Measurements from ENCODE around the gene TBC1D4. TPM values are rescaled to one million over a fixed set of nuclear protein-coding genes. Genes with fewer than 3 reads are reported as not detected.

Gene TBC1D4
- total RNA-seq, 1 experiment from 2014 or later, result 19.5 TPM

DNA sequence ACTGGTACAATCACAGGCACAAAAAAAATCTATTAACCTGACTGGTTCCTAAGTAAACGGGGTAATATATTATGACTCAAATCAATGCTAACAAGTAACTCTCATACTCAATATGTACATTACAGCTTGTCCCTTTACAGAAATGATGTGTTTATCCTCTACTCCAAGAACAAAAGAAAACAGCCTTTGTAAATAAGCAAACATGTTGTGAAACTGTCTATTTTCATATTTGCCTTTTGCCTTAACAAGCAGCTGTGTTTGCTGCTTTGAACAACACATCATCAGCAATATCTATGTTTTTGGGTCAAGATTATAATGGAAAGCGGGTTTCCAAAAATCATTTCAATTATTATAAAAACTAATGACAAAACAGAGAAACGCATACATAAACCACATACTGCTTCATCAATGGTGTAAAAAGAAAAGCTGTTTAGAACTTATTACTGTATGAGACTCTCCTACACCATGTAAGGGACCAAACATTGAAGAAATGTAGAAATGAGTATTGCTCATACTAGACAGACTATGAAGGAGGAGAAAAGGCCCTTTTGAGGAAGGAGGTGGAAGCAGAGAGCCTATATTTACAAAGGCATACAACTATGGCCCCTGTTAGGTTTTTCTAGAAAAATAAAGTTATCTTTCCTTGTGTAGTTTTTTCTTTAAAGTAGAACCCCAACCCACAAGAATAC, 14.8 kb downstream of the TBC1D4 start:
- intact Hi-C loops (cut with micrococcal nuclease; ENCODE audit: unreplicated experiment), result no loop called here
- H3K4me3 ChIP-seq, result no peak overlapping the region
- DNase-seq, result no peak
- H3K79me2 ChIP-seq (ENCODE audit: low read depth), result peaks cover 25% of the 10 kb centered on the region
- no peaks in the 10 kb centered on the region for H3K36me3 ChIP-seq (ENCODE audit: low read depth)
- ChIA-PET CTCF (interaction anchor here (1.0 kb wide), 1 partner anchor 15 kb away, joined by 3 read pairs; the partner anchor contains the start of gene TBC1D4), POLR2A (ENCODE audit: unreplicated experiment) (no interaction called here)
- H2AFZ ChIP-seq, result no peak overlapping the region
- no peak overlapping the region for H3K4me2 ChIP-seq
- H3K4me1 ChIP-seq (replicated peaks; ENCODE audit: insufficient read depth), result no peaks in the 10 kb centered on the region
- TF ChIP-seq, protein P1, sequence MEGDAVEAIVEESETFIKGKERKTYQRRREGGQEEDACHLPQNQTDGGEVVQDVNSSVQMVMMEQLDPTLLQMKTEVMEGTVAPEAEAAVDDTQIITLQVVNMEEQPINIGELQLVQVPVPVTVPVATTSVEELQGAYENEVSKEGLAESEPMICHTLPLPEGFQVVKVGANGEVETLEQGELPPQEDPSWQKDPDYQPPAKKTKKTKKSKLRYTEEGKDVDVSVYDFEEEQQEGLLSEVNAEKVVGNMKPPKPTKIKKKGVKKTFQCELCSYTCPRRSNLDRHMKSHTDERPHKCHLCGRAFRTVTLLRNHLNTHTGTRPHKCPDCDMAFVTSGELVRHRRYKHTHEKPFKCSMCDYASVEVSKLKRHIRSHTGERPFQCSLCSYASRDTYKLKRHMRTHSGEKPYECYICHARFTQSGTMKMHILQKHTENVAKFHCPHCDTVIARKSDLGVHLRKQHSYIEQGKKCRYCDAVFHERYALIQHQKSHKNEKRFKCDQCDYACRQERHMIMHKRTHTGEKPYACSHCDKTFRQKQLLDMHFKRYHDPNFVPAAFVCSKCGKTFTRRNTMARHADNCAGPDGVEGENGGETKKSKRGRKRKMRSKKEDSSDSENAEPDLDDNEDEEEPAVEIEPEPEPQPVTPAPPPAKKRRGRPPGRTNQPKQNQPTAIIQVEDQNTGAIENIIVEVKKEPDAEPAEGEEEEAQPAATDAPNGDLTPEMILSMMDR (conservative IDR thresholded peaks at IDR 0.05), result no peak
- no peak for TF ChIP-seq EZH2 (IDR thresholded peaks at IDR 0.05; ENCODE audit: low read depth)
- no peaks in the 10 kb centered on the region for H4K20me1 ChIP-seq (ENCODE audit: insufficient read depth)
- H3F3A ChIP-seq (ENCODE audit: insufficient read depth, low read depth), result no peaks in the 10 kb centered on the region
- H3K27me3 ChIP-seq (ENCODE audit: insufficient read depth, low read depth), result no peaks in the 10 kb centered on the region
- H3K9me3 ChIP-seq (ENCODE audit: insufficient read depth, low read depth), result 0 out of 2 replicates have a peak, but pooled peaks cover 6% of the 10 kb centered on the region
- H3K9me2 ChIP-seq (ENCODE audit: insufficient read depth), result no peaks in the 10 kb centered on the region
- H3K27ac ChIP-seq, result no peak overlapping the region
- BruUV-seq (replicated peaks), result no TSS peak

DNA sequence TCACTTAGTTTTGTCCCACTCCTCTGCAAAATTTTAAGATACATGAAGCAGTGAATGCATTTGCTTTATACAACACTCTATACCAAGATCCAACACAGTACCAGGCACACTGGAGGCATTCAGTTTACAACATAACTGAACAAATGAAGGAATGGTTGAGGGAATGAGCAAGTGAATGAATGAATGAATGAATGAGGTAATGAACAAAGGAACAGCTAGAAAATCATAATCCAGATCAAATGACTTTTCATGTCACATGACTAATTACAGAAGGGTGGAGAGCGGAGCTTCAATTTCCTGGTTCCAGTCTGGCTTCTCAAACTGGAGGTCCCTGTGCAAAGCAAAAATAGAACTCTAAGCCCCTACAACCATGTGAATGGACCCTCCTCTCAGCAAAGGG, 16.7 kb downstream of the TBC1D4 start:
- Histone ChIP-seq H3K36me3 (ENCODE audit: low read depth) (no peaks in the 10 kb centered on the region), H4K20me1 (ENCODE audit: insufficient read depth) (no peaks in the 10 kb centered on the region), H3K4me1 (replicated peaks; ENCODE audit: insufficient read depth) (no peaks in the 10 kb centered on the region), H3K9me2 (ENCODE audit: insufficient read depth) (no peaks in the 10 kb centered on the region), H3K4me3 (no peak overlapping the region), H3K27ac (no peak overlapping the region), H2AFZ (no peak overlapping the region), H3K9me3 (ENCODE audit: insufficient read depth, low read depth) (0 out of 2 replicates have a peak, but pooled peaks cover 6% of the 10 kb centered on the region), H3K27me3 (ENCODE audit: insufficient read depth, low read depth) (no peaks in the 10 kb centered on the region), H3K4me2 (no peak overlapping the region), H3F3A (ENCODE audit: insufficient read depth, low read depth) (no peaks in the 10 kb centered on the region), H3K79me2 (ENCODE audit: low read depth) (peaks cover 29% of the 10 kb centered on the region)
- TF ChIP-seq, protein P1 (conservative IDR thresholded peaks at IDR 0.05), result no peak
- no peak for TF ChIP-seq EZH2 (IDR thresholded peaks at IDR 0.05; ENCODE audit: low read depth)
- no peak for DNase-seq
- BruUV-seq (replicated peaks), result no TSS peak
- ChIA-PET POLR2A (ENCODE audit: unreplicated experiment) (no interaction called here), CTCF (no interaction called here)
- intact Hi-C loops (cut with micrococcal nuclease; ENCODE audit: unreplicated experiment), result no loop called here

DNA sequence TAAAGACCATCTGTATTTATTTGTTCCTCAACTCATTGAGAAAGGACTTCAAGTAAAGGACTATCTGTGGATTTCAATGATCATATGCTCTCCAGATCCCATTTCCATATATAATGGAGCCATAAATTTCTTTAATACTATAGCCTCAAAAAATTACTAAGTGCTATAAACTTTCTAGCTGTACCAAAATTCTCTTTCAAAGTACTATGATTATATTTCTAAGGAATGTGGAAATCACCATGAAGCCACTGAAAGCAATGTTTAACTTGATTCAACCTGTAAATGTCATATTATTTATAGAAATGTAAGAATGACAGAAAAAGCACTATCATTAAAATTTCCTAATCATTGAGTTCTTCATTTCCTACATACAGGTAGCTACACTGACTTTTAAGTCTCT, 20.7 kb downstream of the TBC1D4 start:
- no peak for DNase-seq
- H3K36me3 ChIP-seq (ENCODE audit: low read depth), result no peaks in the 10 kb centered on the region
- ChIA-PET CTCF (no interaction called here), POLR2A (ENCODE audit: unreplicated experiment) (no interaction called here)
- no peak overlapping the region for H2AFZ ChIP-seq
- intact Hi-C loops (cut with micrococcal nuclease; ENCODE audit: unreplicated experiment), result no loop called here
- H3F3A ChIP-seq (ENCODE audit: insufficient read depth, low read depth), result no peaks in the 10 kb centered on the region
- no peaks in the 10 kb centered on the region for H4K20me1 ChIP-seq (ENCODE audit: insufficient read depth)
- H3K9me2 ChIP-seq (ENCODE audit: insufficient read depth), result no peaks in the 10 kb centered on the region
- H3K4me1 ChIP-seq (replicated peaks; ENCODE audit: insufficient read depth), result no peaks in the 10 kb centered on the region; the same call in 1 of the 2 replicates
- no peaks in the 10 kb centered on the region for H3K27me3 ChIP-seq (ENCODE audit: insufficient read depth, low read depth)
- H3K4me3 ChIP-seq, result no peak overlapping the region
- no peak overlapping the region for H3K27ac ChIP-seq
- TF ChIP-seq EZH2 (IDR thresholded peaks at IDR 0.05; ENCODE audit: low read depth), result no peak
- TF ChIP-seq, protein P1 (conservative IDR thresholded peaks at IDR 0.05), result no peak
- peaks cover 18% of the 10 kb centered on the region; the same call in 1 of the 2 replicates for H3K79me2 ChIP-seq (ENCODE audit: low read depth)
- H3K4me2 ChIP-seq, result no peak overlapping the region
- BruUV-seq (replicated peaks), result no TSS peak
- H3K9me3 ChIP-seq (ENCODE audit: insufficient read depth, low read depth), result 0 out of 2 replicates have a peak, but pooled peaks cover 6% of the 10 kb centered on the region
